Transverse colon (tissue), 4 donors: Measurements from ENCODE around the gene FREY1. TPM values are rescaled to one million over a fixed set of nuclear protein-coding genes. Genes with fewer than 3 reads are reported as not detected.

Experiments
- DNase-seq: peaks from one replicate; pipeline ENCODE4 v3.0.0-alpha.2; 2019
- H3K27ac ChIP-seq, 4 donors: fragments of 200-600 bp; sonication (generic); 2 replicates each; pipeline ENCODE4 v1.5.1; 2016 to 2018; ENCODE audit warnings: inconsistent platforms in 4 of 4
- H3K27me3 ChIP-seq: fragments of 200-600 bp; sonication (generic); 2 replicates; pipeline ENCODE4 v1.5.1; 2017; ENCODE audit warnings: inconsistent platforms
- H3K36me3 ChIP-seq, 4 donors: fragments of 200-600 bp; sonication (generic); 2 replicates each; pipeline ENCODE4 v1.5.1; 2017 to 2019; ENCODE audit warnings: inconsistent platforms in 4 of 4
- H3K4me1 ChIP-seq, 4 donors: fragments of 200-600 bp; sonication (generic); 2 replicates each; pipeline ENCODE4 v1.5.1; 2017 to 2020; ENCODE audit warnings: inconsistent platforms in 4 of 4
- H3K4me3 ChIP-seq, 4 donors: fragments of 200-600 bp; sonication (generic); 1 replicate in 1 of 4; 2 replicates in 3 of 4; pipeline versions ENCODE4 v1.5.1 to v1.6.1; 2017 to 2019; ENCODE audit warnings: inconsistent platforms in 4 of 4
- H3K9me3 ChIP-seq, 2 donors: fragments of 200-600 bp; sonication (generic); 2 replicates each; pipeline ENCODE4 v1.5.1; 2017 to 2019; ENCODE audit warnings: inconsistent platforms in 2 of 2
- EP300 ChIP-seq: sonication (generic); formaldehyde crosslinking; IDR thresholded peaks from one replicate; pipeline ENCODE4 v1.6.1; 2017; ENCODE audit warnings: antibody characterized with exemption, low read depth
- POLR2A ChIP-seq: fragments of 450-650 bp; IDR thresholded peaks from one replicate; pipeline ENCODE4 v1.6.1; 2016; ENCODE audit warnings: antibody characterized with exemption, mild to moderate bottlenecking, moderate library complexity
- POLR2AphosphoS5 ChIP-seq, 3 donors: sonication (generic); formaldehyde crosslinking; IDR thresholded peaks; one replicate each; pipeline ENCODE4 v1.6.1; 2016; ENCODE audit warnings: antibody characterized with exemption in 3 of 3
- WGBS, 2 donors: methylation state at CpG; one replicate each; pipeline ENCODE4 v1.1.5; 2018; ENCODE audit warnings: low coverage in 1 of 2; 5-methylcytosine and 5-hydroxymethylcytosine counted together
- in situ Hi-C, 4 donors: fragments of 200-750 bp; cut with MboI; loops; one replicate each; pipeline versions ENCODE4 v1.15.0 to v1.15.1; 2017; ENCODE audit warnings: low sequenced_read_pairs in 3 of 4, low pct_ligation_motif_present in 1 of 4, low pct_unique_long_range_greater_than_20kb in 1 of 4
- intact Hi-C: fragments of 100-400 bp; cut with DNase I; formaldehyde crosslinking; loops from one replicate; pipeline ENCODE4 v1.15.1; 2023; ENCODE audit warnings: low total_unique reads
- total RNA-seq, 4 donors: library from RNA; depleted of rRNA; stranded (reverse); fragments of >200 nt; gene quantifications; one replicate each; pipeline ENCODE4 v1.1.0, GENCODE V29; 2016
- TF ChIP-seq, protein P1 (sequence below), 5 experiments: fragments of 200-600 bp in 3 of 5; fragments of 450-650 bp in 2 of 5; sonication (generic) in 3 of 5; IDR thresholded peaks; 1 replicate in 2 of 5; 2 replicates in 3 of 5; pipeline ENCODE4 v1.5.1; 2016 to 2017; ENCODE audit warnings: antibody characterized with exemption in 5 of 5, inconsistent platforms in 3 of 5, mild to moderate bottlenecking in 2 of 5, moderate library complexity in 1 of 5

The FREY1 gene
- total RNA-seq, 4 donors from 2014 or later, result 0.82 to 2.7 TPM; not detected in 2

DNA sequence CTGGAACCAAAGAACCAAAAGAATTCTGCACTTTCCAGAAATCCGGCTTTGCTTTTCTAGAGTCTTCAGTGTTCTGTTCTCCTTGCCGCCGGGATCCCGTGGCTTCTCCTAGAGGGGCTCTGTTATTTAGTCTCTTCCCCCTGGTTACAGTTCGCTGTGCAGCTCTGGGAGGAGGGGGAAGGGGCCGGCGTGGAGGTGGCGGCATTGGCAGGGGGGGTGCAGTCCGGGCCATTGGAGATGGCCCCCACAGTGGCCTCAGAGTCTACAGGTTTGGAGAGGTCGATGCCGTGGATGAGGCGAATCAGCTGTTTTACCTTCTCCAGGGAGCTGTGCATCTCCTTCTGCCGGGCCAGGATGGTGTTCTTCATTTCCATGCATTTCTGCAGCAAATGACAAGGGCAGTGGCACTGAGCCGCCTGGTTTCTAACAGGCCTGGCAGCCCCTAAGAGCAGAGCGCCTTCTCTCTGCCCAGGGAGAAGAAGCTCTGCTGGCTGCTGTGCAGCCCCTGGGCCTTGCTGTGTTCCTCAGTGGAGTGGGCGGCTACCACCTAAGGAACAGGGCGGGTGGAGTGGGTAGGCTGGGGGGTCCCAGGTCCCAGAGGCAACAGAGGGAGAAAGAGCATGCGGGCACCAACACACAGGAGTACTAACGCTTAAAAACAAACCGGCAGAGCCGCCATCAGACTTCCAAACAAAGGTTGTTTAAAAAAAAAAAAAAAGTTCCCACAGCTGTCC lies 26.9 kb upstream of the FREY1 start:
- DNase-seq, result no peak
- Histone ChIP-seq H3K36me3 (peaks cover 0 to 37% (median 15%) of the 10 kb centered on the region in 4 donors), H3K27ac (no peak overlapping the region), H3K9me3 (no peaks in the 10 kb centered on the region), H3K27me3 (no peaks in the 10 kb centered on the region), H3K4me1 (peaks cover 7 to 14% (median 11%) of the 10 kb centered on the region in 4 donors), H3K4me3 (no peak overlapping the region)
- intact Hi-C loops (no loop called here), in situ Hi-C loops (no loop called here)
- WGBS, 2 donors, result 87 to 89% methylated on average over 6 to 21 of the region's 21 CpGs
- TF ChIP-seq EP300 (no peak), POLR2AphosphoS5 (IDR thresholded peaks at IDR 0.05) (no peak), POLR2A (no peak)
- TF ChIP-seq, protein P1, sequence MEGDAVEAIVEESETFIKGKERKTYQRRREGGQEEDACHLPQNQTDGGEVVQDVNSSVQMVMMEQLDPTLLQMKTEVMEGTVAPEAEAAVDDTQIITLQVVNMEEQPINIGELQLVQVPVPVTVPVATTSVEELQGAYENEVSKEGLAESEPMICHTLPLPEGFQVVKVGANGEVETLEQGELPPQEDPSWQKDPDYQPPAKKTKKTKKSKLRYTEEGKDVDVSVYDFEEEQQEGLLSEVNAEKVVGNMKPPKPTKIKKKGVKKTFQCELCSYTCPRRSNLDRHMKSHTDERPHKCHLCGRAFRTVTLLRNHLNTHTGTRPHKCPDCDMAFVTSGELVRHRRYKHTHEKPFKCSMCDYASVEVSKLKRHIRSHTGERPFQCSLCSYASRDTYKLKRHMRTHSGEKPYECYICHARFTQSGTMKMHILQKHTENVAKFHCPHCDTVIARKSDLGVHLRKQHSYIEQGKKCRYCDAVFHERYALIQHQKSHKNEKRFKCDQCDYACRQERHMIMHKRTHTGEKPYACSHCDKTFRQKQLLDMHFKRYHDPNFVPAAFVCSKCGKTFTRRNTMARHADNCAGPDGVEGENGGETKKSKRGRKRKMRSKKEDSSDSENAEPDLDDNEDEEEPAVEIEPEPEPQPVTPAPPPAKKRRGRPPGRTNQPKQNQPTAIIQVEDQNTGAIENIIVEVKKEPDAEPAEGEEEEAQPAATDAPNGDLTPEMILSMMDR (IDR thresholded peaks at IDR 0.05), result no peak

DNA sequence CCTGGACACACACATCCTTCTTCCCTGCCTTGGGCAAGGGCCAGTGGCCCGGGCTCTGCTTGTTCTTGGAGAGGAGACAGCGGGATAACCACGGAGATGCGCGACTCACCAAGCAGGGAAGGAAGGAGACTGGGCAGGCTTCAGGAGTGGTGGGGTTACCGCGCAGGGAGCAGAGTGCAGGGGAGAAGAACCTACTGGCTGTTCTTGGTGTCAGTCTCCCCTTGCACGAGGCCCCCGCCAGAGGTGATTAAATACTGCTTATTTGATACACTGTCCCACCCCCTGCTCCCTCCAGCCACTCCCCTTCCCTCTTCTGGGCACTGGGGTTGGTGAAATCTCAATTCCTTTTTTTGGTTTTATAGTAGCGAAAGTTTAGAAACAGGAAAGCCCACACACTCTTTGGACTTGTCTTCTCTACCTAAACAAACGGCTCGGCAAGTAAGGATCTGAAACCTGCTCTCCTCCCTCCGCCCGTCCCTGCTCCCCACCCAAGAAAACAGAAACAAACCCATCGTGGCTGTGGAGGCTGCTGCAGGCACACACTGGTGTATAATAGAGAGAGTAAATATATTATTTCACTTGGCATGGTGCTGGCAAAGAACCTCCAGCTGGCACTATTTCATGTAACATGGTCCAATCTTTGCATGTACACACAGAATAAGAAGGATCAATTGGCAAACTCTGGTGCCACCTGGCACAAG lies 26.2 kb upstream of the FREY1 start:
- in situ Hi-C loops, result no loop called here
- intact Hi-C loops, result no loop called here
- no peak overlapping the region for H3K4me3 ChIP-seq
- TF ChIP-seq EP300 (no peak), POLR2AphosphoS5 (IDR thresholded peaks at IDR 0.05) (no peak), POLR2A (no peak)
- TF ChIP-seq, protein P1 (IDR thresholded peaks at IDR 0.05), result no peak
- H3K9me3 ChIP-seq, result no peaks in the 10 kb centered on the region
- peaks cover 0 to 37% (median 15%) of the 10 kb centered on the region in 4 donors for H3K36me3 ChIP-seq
- DNase-seq, result no peak
- 72 to 77% methylated on average over 6 to 15 of the region's 15 CpGs for WGBS, 2 donors
- no peaks in the 10 kb centered on the region for H3K27me3 ChIP-seq
- H3K27ac ChIP-seq, result no peak overlapping the region
- peaks cover 7 to 14% (median 11%) of the 10 kb centered on the region in 4 donors for H3K4me1 ChIP-seq

DNA sequence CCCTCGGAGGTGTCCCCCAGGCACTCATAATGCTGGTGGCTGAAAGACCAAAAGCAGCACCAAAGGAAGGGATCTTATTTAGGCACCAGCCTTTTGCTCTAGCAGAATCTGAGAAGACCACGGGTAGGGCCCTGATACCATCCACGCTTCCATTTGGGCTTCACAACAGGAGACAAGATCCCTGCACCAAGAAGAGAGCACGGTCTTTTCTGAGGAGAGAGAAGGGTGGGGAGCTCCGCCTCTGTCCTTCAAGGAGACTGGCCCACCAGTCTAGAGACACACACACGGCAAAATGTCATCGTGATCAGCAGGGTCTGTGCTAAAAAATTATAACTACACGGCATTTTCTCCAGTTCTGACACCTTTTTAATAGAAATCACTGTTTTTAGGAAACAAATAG lies 25.1 kb upstream of the FREY1 start:
- Histone ChIP-seq H3K9me3 (no peaks in the 10 kb centered on the region), H3K4me3 (no peak overlapping the region), H3K4me1 (peaks cover 7 to 14% (median 11%) of the 10 kb centered on the region in 4 donors), H3K36me3 (peaks cover 0 to 30% (median 15%) of the 10 kb centered on the region in 4 donors), H3K27me3 (no peaks in the 10 kb centered on the region), H3K27ac (no peak overlapping the region)
- DNase-seq, result no peak
- in situ Hi-C loops, result no loop called here
- WGBS, 2 donors, result 95% methylated on average over 4 to 8 of the region's 8 CpGs
- TF ChIP-seq POLR2AphosphoS5 (IDR thresholded peaks at IDR 0.05) (no peak), POLR2A (no peak), EP300 (no peak)
- TF ChIP-seq, protein P1 (IDR thresholded peaks at IDR 0.05), result no peak
- intact Hi-C loops, result no loop called here

DNA sequence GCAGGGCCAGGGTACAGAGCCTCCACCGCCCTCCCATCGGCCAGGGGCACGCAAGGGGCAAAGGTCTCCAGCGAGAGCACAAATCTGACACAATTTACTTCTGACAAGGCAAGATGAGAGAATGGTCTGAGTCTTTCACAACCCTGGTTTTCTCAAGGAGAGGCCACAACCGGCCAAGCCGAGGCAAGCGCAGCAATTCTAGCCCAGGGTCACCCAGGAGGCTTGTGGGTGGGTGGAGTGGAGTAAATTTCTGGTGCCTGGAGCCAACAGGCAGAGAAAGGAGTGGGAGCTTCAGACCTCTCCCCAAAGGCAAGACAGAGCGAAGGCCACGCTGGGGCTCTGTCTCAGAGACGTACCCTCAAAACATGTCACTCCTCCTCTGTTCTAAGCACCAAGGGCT lies 24.7 kb upstream of the FREY1 start:
- Histone ChIP-seq H3K27me3 (no peaks in the 10 kb centered on the region), H3K36me3 (peaks cover 0 to 29% (median 13%) of the 10 kb centered on the region in 4 donors), H3K4me3 (no peak overlapping the region), H3K27ac (no peak overlapping the region), H3K4me1 (peaks cover 7 to 14% (median 11%) of the 10 kb centered on the region in 4 donors), H3K9me3 (no peaks in the 10 kb centered on the region)
- DNase-seq, result no peak
- intact Hi-C loops (no loop called here), in situ Hi-C loops (no loop called here)
- WGBS, 2 donors, result 93% methylated on average over 10 of the region's 10 CpGs; no CpG with 5 or more reads in 1 of the 2 donors
- TF ChIP-seq POLR2AphosphoS5 (IDR thresholded peaks at IDR 0.05), result no peak
- no peak for TF ChIP-seq EP300
- no peak for TF ChIP-seq POLR2A
- TF ChIP-seq, protein P1 (IDR thresholded peaks at IDR 0.05), result no peak
